IPS-18c (cell line): ENCODE data around the gene PCK1.

Experiments
- H3K4me3 ChIP-seq: 2 replicates; pipeline ENCODE4 v1.7.0; 2013; ENCODE audit warnings: low read depth, mild to moderate bottlenecking, low read length, moderate library complexity; ENCODE audit not compliant: insufficient read depth
- H3K9me3 ChIP-seq: one replicate; pipeline ENCODE4 v1.6.1; 2013; ENCODE audit warnings: mild to moderate bottlenecking, low read length, moderate library complexity; ENCODE audit not compliant: control insufficient read depth, insufficient read depth

The PCK1 gene

GRCh38 chr20:57580478-57581201, 19.7 kb downstream of the PCK1 start:
- H3K9me3 ChIP-seq, result no peaks in the 10 kb centered on the region
- no peak overlapping the region for H3K4me3 ChIP-seq

- H3K9me3 ChIP-seq, result no peaks in the 10 kb centered on the region
- H3K4me3 ChIP-seq, result no peak overlapping the region
These were observed 20.5 kb downstream of the PCK1 start for GRCh38 chr20:57581202-57582028.

GRCh38 chr20:57582029-57582378, 21.1 kb downstream of the PCK1 start:
- H3K4me3 ChIP-seq, result no peak overlapping the region
- no peaks in the 10 kb centered on the region for H3K9me3 ChIP-seq

- Histone ChIP-seq H3K4me3 (no peak overlapping the region), H3K9me3 (peaks cover under 1% of the 10 kb centered on the region)
These were observed 21.8 kb downstream of the PCK1 start for GRCh38 chr20:57582432-57583288.

- Histone ChIP-seq H3K4me3 (no peak overlapping the region), H3K9me3 (peaks cover 3% of the 10 kb centered on the region)
These were observed 22.7 kb downstream of the PCK1 start for GRCh38 chr20:57583289-57584257.

- no peak overlapping the region for H3K4me3 ChIP-seq
- H3K9me3 ChIP-seq, result peaks cover 3% of the 10 kb centered on the region
These were observed 24.0 kb downstream of the PCK1 start for GRCh38 chr20:57584768-57585461.

GRCh38 chr20:57585466-57586213, 24.7 kb downstream of the PCK1 start:
- H3K4me3 ChIP-seq, result no peak overlapping the region
- peaks cover 3% of the 10 kb centered on the region for H3K9me3 ChIP-seq

GRCh38 chr20:57586370-57586793, 25.5 kb downstream of the PCK1 start:
- Histone ChIP-seq H3K4me3 (no peak overlapping the region), H3K9me3 (peaks cover 3% of the 10 kb centered on the region)

GRCh38 chr20:57586943-57587277, 26.0 kb downstream of the PCK1 start:
- Histone ChIP-seq H3K9me3 (peaks cover 3% of the 10 kb centered on the region), H3K4me3 (no peak overlapping the region)

- peaks cover 3% of the 10 kb centered on the region for H3K9me3 ChIP-seq
- no peak overlapping the region for H3K4me3 ChIP-seq
These were observed 26.5 kb downstream of the PCK1 start for GRCh38 chr20:57587278-57587988.

GRCh38 chr20:57587989-57588377, 27.1 kb downstream of the PCK1 start:
- H3K9me3 ChIP-seq, result peaks cover 3% of the 10 kb centered on the region

GRCh38 chr20:57588596-57588995, 27.7 kb downstream of the PCK1 start:
- no peak overlapping the region for H3K4me3 ChIP-seq

More at GRCh38 chr20:57587989-57588377, 27.1 kb downstream of the PCK1 start:
- no peak overlapping the region for H3K4me3 ChIP-seq

GRCh38 chr20:57589123-57589727, 28.3 kb downstream of the PCK1 start:
- peaks cover 3% of the 10 kb centered on the region for H3K9me3 ChIP-seq
- no peak overlapping the region for H3K4me3 ChIP-seq

More at GRCh38 chr20:57588596-57588995, 27.7 kb downstream of the PCK1 start:
- peaks cover 3% of the 10 kb centered on the region for H3K9me3 ChIP-seq

GRCh38 chr20:57589728-57590484, 29.0 kb downstream of the PCK1 start:
- Histone ChIP-seq H3K9me3 (peaks cover 3% of the 10 kb centered on the region), H3K4me3 (no peak overlapping the region)
